Activated CD8-positive, alpha-beta memory T cell treated with anti-CD3 and anti-CD28 coated beads for 1 hour (primary cell): ENCODE results near the gene ATG2A.

Experiments
- DNase-seq, 2 donors: peaks; one replicate each; pipeline ENCODE4 v3.0.0-alpha.2; 2020; ENCODE audit warnings: low read depth in 1 of 2; ENCODE audit errors: extremely low read depth in 1 of 2

The ATG2A gene

GRCh38 chr11:64874308-64875240 lies 42.4 kb downstream of the ATG2A start:
- no peak for DNase-seq

DNA sequence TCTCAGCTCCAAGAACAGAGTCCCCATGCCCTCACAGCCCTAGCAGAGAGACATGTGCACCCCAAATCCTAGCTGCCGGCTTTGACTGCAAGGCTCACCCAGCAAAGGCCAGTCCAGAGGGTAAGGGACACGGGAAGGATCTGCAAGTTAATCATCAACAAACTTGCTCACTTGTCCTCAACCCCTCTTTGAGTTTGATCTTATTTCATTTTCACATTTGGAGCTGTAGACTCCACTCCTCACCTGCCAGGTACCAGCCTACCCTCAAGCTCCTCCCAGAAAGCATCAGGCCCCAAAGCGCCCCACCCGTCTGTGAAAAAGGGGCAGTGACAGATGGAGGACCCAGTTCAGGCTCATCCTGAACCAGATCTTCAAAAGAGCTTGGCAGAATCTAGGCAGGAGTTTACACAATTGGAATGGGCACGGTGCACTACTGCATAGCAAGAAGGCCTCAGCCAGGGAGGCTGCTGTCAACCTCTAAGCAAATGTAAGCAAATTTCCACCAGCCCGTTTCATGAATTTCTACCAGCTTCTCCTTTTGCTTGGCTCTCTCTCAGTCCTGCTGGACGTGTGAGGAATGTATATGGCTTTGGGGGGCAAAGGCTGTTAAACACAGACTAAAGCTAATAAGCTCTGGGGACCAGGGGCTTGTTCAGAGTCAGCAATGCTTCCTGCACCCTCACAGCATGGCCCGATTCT lies 44.1 kb downstream of the ATG2A start:
- DNase-seq: no peak

GRCh38 chr11:64871492-64871891 lies 45.5 kb downstream of the ATG2A start:
- DNase-seq: no peak

DNA sequence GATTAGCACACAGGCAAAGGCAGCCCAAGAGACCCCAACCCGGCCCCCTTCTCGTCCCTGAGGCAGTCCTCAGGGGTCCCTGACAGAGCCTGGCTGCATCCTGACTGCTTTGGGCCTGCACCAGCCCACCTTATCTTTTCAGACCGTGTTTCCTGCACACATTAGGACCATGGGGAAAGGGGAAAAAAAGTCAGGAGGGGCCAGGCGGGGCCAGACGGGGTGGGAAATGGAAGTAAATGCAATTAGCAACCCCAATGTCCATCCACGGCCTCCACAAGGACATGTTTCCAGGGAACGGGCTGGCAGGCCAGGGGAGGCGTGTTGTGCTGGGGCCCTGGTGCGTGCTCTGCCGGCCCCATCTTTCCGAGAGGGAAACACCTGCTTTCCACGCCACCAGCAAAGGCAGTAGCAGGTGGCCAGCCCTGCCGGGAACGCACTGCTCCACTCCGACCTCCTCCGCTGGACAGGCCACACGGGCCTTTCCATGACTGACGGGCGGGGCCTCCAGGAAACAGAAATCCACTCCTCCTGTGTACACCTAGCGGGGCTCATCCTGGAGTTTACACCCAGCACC lies 46.0 kb downstream of the ATG2A start:
- DNase-seq: no peak

DNA sequence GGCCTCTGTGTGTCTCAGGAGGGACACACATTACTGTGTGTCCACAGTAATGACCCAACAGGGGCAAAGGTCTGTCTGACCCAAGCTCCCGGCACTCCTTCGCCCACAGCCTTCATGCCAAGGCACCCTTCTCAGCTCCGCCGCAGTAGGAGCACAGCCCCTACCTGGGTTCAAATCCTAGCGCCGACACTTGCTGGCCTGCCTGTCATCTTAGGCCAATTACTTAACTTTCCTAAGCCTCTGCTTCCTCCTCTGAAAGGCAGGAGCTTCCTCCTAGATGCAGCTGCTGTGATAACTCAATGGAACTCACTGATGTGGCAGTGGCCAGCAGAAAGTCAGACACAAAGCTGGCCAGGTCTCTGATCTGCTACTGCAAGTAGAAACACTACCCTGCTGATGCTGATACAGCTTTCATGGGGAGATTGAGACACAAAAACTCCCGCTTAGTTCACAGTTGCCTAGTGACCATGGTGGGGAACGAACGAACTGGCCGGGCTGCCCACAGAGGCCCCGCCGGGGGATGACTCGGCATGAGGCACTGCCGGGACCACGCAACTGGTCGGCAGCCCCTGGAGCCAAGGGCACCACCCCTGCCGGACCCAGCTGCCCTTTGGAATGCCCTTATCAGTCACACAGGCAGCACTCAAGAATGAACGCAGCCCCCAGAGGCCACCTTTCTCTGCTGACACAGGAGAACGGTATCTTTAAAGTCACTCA lies 46.7 kb downstream of the ATG2A start:
- no peak for DNase-seq

DNA sequence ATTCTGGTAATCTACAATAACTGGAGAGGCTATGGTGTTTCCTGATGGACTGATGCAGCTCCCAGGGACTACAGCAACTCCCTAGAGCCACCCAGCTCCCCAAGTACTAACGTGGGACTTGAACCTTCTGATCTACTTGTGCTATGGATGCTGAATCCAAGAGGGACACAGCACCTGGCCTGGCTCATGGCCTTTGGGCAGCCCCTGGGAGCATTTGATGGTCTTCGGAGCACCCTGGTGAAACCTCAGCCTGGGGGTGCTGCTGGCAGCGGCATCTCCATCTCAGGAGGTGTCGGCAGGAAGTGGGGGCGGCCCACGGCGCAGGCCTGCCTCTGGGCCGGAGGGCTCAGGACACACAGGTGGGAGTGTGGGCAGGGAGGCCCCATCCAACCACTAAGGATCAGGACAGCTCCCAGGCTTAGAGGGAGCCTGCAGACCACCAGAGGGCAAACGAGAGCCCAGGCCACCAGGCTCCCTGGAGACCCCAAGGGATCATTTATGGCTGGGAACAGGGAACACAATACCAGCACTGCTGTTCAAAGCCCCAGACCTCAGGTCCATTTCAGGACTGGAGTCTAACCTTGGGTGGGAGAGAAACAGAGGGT lies 47.3 kb downstream of the ATG2A start:
- DNase-seq: no peak

DNA sequence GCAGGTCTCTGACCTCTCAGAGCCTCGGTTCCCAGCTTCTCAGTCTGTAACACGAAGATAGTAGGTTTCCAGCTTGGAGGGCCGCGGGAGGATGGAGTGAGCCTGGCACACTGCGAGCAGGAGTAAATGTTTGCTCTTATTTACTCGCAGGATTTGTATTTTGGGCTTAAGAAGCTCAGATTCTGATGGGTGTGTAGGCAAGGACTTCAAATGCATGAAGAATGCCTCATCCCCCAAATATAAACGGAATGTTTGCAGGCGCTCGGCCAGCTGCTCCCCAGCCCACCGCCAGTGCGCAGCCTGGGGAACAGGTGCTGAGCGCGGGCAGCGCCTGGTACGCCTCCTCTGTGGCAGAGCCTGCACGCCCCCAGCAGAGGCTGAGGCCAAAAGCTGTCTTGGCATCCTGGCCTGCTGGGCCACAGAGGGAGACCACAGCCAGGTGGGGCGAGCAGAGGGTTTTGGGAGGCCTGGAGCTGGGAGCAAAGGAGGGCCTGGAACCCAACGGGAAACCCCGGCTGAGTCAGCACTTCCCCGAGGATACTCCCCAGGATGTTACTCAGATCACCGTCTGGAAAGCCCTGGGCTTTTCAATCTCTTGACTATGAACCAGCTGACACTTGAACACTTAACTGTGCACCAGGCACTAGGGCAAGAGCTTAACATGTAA lies 48.0 kb downstream of the ATG2A start:
- no peak for DNase-seq

DNA sequence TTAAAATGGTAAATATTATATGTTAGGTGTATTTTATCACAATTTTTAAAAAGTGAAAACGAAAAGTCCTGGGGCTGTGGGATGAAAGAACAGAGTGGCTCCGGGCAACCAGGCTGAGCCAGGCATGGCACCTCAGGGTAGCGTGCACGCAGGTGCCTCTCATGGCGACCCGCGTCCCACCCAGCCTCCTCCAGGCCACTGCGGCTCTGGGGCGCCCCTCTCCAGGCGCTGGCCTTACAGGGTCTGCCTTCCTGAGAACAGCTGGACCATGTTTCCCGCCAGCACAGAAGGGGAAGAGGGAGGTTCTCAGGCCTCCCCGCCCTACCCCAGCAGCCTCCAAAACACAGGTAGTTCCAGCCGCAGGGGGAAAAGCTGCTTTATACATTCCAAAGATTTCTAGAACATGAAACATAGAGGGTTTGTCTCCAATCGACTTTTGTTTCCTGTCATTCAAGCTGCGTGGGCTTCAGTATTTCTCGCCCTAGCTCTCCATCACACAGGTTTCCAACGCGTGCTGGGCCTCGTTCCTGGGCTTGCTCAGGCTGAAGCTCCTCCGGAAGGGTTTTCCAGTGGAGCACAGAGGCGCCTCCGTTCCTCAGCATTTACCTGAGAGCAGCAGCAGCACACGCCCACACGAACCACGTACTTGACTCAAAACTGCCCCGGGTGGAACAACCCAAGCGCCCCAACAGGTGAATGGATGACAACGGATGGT lies 49.1 kb downstream of the ATG2A start:
- DNase-seq: no peak

DNA sequence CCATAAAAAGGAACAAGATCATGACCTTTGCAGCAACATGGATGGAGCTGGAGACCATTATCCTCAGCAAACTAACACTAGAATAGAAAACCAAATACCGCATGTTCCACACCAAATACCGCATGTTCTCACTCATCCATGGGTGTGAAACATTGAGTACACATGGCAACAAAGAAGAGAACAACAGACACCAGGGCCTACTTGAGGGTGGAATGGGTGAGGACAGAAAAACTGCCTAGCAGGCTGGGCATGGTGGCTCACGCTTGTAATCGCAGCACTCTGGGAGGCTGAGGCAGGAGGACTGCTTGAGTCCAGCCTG lies 50.9 kb downstream of the ATG2A start:
- no peak for DNase-seq

GRCh38 chr11:64865286-64866172 lies 51.5 kb downstream of the ATG2A start:
- DNase-seq: no peak

- DNase-seq: no peak
Observed at GRCh38 chr11:64864473-64865285, 52.3 kb downstream of the ATG2A start.

- no peak for DNase-seq
Observed at GRCh38 chr11:64864135-64864472, 52.9 kb downstream of the ATG2A start.

DNA sequence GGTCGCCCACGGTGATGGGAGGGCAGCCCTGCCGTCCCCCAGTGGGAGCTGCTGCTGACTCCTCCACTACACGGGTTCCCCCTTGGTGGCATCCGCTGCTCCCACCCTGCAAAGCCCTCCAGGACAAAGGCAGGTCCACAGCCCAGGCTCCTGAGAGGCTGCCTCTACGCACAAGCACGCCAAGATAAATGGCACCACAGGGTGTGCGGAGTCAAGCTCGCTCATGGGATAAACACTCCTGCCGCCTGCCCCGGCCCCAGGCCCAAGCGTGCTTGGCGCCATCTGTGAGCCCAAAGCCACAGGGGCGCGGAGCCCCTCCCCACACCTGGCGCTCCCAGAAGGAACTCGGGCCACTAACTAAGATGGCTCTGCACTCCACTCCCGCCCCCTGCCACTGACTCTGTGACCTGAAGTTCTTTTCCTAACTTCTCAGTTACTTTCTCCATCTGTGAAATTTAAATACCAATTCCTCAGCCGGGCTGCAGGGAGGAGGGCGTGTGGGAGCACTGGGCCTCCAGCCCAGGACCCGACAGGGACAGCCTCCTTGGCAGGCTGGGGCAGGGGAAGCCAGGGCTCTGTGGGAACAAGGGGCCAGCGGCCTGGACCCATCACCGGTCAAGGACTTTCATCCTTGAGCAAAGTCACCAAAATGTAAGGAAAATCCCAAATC lies 53.5 kb downstream of the ATG2A start:
- DNase-seq: no peak

DNA sequence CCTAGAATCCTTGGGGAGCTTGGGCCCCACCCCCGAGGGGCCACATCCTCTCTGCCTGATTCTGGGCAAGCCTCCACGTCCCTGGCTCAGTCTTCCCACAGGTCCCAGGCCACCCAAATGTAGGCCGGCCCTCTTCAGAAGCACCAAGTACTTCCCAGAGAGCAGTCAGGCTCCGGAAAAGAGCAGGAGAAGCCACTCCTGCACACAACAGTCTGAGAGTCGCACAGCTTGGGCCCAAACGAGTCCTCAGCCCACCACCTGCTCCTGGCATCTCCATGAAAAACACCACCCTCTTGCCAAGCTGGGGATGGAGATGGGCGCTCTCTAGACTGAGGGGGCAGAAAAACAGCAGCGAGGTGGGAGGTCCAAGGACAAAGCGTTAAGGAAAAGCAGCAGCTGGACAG lies 54.0 kb downstream of the ATG2A start:
- no peak for DNase-seq

GRCh38 chr11:64861227-64861975 lies 55.6 kb downstream of the ATG2A start:
- DNase-seq: no peak

- DNase-seq: no peak
Observed at GRCh38 chr11:64859542-64860414, 57.2 kb downstream of the ATG2A start.
